Mammary epithelial cell (primary cell): Measurements from ENCODE around the gene SAP30BP.

Experiments used
- EZH2 ChIP-seq: IDR thresholded peaks from 2 replicates; pipeline ENCODE4 v1.6.1; 2012; ENCODE audit warnings: low read length, inconsistent platforms, borderline replicate concordance
- TF ChIP-seq, protein P1 (sequence below), 2 donors: IDR thresholded peaks in 1 of 2; conservative IDR thresholded peaks in 1 of 2; 2 replicates each; pipeline ENCODE4 v1.5.1; 2011 to 2012; ENCODE audit warnings: inconsistent platforms in 2 of 2, low read length in 2 of 2, mild to moderate bottlenecking in 2 of 2, control low read depth in 1 of 2, low read depth in 1 of 2; ENCODE audit not compliant: insufficient read depth in 1 of 2; ENCODE audit errors: extremely low read depth in 1 of 2

DNA sequence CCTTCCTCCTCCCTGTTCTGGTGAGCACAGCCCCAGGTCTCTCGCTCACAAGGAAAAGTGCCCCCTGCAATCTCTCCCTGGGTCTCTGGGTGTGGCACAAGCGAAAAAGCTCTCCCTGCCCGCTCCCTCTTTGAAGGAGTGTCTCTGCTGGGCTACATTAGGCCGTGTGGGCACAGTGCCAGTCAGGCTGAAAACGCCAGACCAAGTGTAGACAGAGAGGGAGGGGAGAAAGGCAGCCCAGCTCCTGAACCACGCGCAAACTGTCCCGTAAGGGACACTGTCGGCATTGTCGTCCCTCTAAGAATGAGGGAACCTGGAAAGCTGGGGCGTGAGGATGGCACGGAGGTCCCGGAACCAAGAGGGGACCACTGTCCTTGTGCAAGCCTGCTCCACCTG lies 30.0 kb upstream of the SAP30BP start:
- TF ChIP-seq, protein P1, sequence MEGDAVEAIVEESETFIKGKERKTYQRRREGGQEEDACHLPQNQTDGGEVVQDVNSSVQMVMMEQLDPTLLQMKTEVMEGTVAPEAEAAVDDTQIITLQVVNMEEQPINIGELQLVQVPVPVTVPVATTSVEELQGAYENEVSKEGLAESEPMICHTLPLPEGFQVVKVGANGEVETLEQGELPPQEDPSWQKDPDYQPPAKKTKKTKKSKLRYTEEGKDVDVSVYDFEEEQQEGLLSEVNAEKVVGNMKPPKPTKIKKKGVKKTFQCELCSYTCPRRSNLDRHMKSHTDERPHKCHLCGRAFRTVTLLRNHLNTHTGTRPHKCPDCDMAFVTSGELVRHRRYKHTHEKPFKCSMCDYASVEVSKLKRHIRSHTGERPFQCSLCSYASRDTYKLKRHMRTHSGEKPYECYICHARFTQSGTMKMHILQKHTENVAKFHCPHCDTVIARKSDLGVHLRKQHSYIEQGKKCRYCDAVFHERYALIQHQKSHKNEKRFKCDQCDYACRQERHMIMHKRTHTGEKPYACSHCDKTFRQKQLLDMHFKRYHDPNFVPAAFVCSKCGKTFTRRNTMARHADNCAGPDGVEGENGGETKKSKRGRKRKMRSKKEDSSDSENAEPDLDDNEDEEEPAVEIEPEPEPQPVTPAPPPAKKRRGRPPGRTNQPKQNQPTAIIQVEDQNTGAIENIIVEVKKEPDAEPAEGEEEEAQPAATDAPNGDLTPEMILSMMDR (conservative IDR thresholded peaks at IDR 0.05 in 1 of 2, IDR thresholded peaks at IDR 0.05 in 1 of 2; ENCODE audit: extremely low read depth in 1 of 2, insufficient read depth in 1 of 2, low read depth in 1 of 2, low read length in 2 of 2): no peak
- no peak for TF ChIP-seq EZH2
